Measurements from ENCODE around the gene LDB2.
"Not testable (repeated sequence)": the region's sequence is repeated elsewhere in the genome, so short reads cannot be mapped to it uniquely, and the experiment has no call there.

Gene LDB2

DNA sequence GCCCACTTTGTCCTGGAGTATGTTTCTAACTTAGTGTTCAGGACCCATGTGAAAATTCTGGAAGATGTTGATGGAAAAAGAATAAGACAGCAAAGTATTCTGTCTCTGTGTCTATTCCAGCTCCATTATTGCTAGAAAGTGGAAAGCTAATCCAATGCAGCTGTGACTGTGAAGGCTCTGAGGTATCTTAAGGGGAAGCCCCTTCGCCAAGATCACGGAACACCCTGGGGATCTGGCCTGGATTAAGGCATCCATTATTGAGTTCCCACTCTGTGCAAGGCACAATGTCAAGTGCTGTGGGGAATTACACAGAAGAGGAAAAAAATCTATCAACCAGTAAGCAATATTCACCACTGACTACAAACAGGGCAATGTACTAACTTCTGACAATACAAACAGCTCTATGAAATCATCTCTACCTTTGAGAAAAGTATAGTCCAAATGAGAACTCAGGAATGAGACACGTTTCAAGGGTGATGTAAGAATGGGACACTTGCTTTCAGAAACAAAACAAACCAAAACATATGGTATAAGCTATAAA is 222.1 kb downstream of the LDB2 start:
- DNase-seq, result no peak

DNA sequence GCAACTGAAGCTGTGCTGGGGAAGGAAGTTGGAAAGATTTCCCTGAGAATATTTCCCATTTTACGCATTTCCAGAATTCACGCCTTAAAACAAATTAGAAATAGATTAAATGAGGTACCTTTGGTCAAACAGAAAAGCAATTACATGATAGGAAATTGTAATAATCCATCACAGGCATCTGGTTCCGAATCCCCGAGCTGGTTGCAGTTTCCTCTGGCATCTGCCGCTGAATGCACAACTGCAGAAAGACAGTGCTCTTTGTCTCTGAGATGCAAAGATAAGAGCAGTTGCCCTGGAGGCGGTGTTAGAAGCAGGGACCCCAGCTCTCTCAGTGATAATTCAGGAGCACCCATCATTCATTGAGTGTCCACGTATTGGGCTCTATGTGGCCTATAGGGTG is 224.4 kb downstream of the LDB2 start:
- no peak for DNase-seq

DNA sequence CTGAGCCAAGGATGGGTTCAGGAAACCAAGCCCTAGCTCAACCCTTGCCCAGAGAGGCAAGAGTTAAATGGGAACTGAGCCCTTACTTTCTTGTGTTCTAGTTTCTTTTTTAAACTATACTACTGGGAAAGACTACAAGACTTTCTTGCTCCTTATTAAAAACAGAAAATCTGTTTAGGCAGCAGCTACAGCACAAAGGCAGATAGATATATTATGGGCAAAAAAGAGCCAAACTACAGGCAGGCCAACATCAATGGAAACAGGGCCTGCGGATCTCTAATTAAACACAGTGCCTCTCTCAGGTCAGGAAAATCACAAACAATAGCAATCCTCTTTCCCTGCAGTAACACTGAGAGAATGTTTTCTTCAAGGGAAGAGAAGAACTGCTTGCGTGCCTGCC is 226.0 kb downstream of the LDB2 start:
- DNase-seq, result no peak

DNA sequence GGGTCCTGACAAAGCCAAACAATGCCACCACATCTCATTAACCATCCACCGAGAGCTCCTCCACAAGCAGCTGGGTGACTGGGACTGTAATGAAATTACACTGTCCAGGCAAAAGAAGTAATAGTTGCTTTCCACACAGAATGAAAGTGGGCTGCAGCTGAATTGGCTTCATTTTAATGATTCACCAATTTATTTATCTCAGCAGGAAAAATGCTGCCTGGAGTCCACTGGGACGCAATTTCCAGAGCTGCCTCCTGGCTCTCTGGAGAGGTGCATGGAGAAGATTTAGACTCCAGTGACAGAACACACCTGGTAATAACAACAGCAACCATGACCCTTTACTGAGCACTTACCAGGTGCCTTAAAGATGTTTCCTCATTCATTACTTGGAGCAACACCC is 226.7 kb downstream of the LDB2 start:
- DNase-seq, result no peak

DNA sequence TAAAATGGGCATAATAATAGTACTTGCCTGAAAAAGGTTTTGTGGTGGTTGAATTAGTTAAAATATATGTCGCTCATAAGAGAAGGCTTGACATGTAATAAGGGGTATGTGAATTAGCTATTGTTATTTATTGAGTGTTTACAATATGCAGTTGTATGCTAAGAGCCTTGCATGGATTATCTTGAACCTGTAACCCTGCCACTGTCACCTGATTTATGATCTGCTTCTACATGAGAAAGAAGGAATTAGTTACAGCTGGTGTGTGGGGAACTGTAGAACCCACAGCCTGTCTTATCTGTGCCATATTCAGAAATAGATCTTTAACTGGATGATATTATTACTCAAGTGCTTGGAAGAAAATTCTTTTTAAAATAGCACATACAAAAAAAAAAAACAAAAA is 227.7 kb downstream of the LDB2 start:
- DNase-seq, result no peak

DNA sequence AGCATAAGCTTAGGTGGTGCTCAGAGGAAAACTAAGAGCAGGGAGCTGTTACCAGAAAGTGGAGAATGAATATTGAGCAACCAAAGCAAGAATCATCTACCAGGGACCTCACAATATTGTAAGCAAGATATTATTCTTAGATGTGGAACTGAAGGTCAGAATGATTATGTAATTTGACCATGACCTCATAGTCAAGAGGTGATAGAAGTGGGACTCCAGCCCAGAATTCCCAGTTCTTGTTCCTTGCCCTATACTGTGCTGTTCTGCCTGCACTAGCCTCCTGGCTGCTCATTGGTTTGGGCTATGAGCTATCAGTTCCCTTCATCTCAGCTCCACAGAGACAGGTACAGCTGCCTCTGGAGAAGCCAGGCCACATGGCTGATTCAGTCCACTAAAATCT is 229.4 kb downstream of the LDB2 start:
- no peak for DNase-seq

DNA sequence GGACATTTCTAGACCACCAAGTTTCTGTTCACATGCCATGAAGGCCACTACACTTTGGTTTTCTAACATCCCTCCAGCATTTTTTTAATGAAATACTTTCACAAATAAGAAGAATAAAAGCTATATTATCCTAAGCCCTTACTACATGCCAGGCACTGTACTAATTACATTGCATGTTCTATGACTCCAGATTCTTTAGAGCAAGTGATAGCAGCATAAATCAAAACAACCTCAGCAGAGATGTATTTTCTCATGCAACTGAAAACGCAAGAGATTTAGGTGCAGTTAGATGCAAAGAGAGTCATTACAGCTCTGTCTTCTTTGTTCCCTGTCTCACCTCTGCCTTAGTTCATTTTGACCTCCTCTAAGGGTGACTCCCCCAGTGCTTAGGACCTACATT is 230.0 kb downstream of the LDB2 start:
- DNase-seq, result no peak

DNA sequence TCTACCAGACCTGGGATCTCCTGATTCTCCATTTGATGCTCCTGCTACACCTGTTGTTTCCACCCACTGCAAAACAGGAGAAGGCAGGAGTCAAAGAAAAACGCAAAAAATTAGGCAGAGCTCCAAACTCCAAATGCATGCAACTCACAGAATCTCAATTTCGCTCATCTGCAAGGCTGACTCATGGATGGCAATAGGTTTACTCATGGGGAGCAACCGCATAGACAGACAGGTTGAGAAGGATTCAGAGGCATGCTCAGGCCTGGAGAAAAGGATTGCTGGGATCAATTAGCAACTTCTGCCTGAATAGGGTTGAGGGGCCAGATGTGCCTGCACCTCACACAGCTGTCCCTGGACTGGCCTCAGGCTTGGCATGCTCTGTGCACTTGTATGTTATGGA is 231.0 kb downstream of the LDB2 start:
- DNase-seq, result no peak

DNA sequence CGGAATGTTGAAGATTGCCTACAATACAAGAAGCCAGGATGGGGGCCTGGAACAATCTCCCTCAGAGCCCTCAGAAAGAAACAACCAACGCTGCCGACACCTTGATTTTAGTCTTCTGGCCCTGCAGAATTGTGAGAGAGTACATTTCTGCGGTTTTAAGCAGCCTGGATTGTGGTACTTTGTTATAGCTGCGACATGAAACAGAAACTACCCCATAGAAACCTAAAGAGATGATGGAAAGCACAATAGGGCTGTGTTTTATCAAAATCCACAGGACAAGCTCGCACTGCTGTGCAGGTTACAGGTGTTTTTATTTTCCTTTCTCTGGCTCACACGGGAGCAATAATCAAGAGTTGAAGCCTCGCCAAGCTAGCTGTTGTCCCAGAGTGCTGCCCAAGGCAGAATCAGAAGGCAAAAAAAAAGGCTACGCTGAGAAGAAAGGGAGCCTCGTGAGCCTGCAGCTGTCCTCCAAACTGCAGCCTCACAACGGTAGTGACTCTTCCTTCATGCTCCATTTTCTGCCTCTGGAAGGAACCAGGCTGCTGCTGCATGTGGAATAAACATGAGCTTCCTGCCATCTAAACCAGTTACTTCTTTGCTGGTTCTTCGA is 232.4 kb downstream of the LDB2 start:
- DNase-seq, result no peak

DNA sequence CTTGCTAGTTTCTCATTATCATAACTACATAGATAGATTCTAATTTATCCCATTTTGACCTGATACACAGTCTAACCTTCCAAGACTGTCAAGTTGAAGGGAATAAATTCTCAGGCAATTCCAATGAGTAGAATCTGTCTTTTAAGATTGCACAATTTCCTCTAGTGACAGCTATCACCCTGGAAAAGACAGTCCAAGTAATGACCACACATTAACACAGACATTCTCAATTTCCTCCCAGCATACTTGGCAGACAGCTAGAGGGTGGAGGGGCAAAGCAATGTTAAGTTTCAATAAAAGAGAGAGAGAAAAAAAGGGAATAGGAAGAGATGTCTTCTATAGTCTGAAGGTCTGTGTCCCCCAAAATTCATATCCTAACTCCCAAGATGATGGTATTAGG is 234.7 kb downstream of the LDB2 start:
- DNase-seq, result no peak

DNA sequence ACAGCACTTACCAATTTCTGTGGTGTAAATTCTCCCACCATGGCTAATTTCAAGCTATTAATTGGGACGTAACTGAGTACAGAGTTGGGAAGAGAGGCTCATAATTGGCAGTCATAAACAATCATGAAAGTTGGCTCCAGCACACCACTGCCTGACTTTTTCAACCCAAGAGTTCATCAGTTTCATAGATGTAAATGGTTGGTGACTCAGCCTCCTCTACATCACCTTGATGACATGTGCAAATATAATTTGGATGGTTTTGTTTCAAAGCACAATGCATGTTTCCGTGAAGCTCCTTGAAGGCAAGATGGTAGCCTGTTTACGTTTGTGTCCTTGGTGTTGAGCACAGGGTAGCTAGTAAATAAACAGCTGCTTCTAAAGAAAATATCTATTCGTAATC is 235.1 kb downstream of the LDB2 start:
- DNase-seq, result no peak

DNA sequence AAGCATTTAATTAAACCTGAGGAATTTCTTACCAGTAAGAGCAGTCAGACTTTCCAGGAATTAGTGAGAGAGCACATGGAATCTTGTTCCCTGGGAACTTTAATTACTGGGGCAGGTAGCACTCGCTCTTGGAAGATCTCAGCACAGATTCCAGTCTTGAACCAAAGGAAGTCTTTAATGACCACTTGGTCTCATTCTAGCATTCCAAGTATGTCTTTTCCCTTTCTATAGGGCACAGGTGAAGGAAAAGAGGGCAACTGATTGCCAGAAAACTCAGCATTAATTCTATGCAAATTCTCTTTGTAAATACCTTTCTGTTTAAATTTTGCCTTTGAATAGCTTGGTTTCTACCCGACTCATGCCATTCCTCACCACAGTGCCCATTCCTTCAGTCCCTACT is 236.6 kb downstream of the LDB2 start:
- DNase-seq, result no peak

DNA sequence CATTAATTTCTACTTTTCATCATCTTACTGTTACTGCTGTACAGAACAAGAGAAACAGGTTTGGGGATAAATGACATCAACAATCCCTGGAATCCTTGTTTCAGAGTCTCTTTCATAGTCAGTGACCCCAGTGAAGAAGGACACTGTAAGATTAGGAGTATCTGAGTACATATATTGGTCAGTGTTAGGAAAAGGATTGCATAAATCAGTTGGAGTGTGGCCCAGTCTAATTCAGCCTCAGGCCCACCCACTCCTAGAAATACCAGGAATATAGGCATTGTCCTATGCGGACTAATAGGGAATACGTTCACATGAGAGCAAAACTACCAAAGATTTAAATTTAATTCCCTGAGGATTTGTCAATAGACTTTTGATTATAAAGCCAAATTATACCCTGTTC is 237.8 kb downstream of the LDB2 start:
- DNase-seq, result no peak

DNA sequence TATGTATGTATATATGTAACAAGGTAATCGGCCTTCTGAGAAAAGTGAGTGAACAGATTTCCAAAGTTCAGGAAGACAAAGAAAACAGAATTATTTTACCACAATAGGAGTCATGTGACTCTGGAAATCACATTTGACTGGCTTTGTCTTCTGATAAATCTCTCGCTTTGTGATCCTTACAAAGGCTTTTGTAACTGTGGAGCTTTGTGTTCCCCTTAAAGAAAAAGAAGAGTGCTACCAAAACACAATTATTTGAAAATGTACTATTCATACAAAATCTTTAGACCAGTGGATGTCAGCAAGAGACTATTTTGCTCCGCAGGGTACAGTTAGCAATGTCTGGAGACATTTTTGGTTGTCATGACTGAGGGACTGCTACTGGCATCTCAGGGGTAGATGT is 238.8 kb downstream of the LDB2 start:
- no peak for DNase-seq

DNA sequence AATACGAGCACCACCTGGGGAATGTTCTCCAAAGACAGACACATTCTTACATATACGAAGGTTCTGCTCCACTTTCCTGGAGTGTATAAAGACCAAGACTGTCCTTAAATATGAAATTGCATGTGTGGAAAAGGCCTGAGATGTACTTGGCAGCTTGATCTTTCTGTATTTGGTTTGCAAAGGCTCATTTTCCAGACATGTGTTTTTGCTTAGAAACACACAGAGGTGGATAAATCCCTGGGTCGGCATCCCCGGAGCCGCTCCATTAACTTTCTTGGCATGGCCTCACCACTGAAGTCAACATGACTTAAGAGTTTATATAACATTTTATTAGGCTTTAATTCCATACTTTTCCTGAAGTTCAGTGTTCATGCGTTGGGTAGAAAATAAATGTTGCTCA is 239.4 kb downstream of the LDB2 start:
- no peak for DNase-seq

DNA sequence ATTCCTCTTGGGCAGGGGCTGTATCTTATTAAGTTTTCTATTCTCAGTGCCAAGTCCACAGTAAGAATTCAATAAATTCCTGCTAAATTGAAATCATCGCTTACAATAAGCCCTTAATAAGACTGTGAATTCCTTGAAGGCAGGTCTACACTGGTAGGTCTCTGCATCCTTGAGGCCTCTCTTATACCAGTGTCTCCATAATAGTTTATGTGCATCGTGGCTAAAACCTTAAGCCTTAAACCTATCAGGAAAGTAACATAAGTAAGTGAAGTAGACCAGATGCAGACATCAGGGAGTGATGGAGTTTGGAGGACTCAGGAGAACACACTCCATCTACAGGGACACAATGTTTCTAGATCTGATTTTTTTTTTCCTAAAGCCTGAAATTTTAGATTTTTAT is 240.3 kb downstream of the LDB2 start:
- DNase-seq, result no peak

DNA sequence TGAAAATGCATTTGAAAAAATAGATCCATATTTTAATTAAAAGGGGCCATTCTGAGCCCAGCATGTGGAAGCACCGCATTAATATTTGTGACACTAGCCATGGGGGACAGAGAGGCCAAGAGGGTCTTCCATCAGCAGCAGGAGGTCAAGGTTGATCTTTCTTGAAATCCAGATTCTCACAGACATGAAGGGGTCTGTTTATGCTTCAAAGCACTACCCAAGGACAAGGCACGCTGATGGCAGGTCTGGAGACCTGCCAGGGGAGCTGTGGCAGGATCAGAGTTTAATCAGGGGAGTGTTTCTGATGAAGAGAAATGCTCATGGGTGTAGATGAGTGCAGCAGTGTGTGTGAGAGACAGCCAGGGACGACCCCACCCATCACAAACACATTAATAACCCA is 243.3 kb downstream of the LDB2 start:
- no peak for DNase-seq

DNA sequence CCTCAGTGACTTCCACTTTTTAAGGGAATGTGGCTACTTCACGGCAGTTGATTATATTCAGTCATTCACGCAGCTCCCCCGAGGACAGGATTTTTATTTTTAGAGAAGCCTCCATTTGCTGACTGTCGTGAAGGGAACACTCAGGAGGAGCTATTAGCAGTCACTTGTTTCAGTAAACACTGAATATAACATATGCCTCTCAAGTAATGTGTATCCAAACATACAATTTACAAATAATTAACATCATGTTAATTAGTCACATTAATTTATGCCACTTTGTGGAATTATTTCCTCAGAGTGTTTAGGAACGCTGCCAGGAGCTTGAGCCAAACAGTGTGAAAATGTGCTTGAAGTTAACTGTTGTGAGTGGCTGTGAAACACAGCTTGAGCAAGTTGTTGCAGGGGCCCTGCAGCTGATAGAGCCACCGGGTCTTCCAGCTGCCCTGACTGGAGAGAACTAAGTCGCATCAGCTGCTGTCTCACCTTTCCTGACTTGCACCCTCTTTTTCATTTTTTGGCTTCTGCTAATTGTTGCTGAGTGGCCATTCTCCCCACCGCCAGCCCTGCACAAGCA is 245.6 kb downstream of the LDB2 start:
- DNase-seq, result no peak

DNA sequence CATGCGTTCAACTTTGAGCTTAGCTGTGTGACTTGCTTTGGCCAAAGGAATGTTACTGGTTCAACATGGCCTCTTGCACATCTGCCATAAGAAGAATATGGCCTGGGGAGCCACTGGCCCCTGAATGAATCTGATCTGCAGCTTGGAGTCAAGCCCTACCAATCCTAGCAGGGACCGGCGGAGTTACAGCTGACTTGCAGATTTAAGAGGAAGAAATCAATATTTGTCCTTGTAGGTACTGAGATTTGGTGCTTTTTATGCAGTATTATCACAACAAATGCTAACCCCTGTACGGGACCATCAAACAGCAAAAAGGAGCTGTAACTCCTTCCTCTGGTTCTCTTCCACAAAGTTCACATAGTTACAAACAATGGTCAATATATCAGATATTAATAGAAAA is 252.0 kb downstream of the LDB2 start:
- DNase-seq, result no peak

DNA sequence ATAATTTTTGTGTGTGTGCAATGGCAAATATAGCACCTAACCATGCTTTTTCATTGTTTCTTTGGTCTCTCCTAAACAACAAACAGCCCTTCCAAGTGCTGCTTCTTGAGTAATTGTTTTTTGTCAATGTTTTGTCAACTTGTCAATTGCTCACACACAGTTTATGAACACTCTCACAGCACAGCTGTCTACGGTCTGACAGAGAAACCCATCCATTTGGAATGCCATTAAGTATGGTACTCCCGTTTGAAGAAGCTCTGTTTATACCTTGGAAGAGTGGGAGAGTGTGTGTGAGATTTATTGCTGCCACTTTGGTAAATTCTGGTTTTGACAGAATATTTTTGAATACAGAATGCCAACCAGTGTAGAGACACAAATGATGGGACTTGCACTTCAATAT is 254.6 kb downstream of the LDB2 start:
- DNase-seq, result no peak

DNA sequence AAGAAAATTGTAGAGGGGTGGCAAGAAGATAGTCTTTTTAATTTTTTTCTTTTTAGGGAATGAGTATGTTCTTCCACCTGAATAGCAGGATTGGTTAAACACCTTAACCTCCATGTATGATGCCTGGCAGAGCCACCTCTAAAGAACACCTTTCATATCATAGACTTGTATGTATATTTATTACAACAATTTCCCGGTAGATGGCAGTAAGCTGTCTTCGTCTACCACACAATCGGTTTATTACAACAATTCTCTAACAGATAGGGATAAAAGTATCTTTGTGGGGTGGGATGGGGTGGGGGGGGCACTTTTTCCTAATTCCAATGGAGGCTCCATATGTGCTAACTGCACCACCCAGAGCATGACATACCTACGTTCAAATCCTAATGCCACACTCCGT is 255.5 kb downstream of the LDB2 start:
- no peak for DNase-seq

DNA sequence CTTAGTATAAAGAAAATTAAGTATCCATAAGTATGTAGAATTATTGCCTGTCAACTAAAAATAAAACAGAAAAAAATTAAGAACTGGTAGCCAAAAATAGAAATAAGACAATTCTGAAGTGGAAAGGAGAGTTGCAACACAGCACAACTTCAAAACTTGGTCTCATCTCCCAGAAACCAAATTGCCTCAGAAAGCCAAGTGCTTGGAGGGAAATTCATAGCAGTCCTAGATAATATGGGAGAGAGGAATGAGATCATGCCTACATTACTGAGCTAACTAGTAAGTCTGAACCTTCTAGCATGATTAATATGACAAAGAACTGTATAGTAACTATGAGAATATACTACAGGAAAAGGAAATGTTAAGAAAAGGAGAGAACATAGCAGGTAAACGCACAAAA is 256.5 kb downstream of the LDB2 start:
- DNase-seq, result no peak

DNA sequence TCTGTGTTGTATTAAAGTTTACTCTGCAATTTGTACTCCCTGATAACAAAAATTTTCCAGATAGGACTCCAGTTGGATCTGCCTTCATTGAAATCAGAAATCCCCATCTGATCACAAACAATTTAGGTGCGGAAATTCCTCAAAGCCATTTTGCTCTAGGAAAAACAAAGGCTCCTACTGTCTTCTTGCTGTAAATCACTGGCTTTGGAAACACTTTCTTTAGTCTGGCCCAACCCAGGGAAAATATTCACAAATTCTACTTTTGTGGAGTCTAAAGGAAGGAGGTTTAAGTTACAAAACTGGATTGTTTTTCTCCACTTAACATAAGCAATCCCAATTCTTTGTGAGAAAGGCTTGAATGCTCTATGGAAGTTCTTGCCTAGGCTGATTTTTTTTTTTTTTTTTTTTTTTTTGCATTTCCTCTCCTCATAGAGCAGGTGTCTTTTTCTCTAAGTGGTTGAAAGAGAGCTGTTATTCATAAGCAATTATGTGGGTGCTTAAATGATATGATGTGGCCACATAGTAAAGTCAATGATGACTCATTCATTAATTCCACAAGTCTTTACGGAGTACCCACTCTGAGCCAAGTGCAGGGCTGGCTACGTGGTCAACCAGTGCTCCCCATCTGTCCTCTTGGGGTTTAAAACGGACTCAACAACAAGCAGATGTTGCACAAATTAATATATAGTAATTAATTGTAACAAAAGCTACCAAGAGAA is 261.4 kb downstream of the LDB2 start:
- DNase-seq, result no peak

DNA sequence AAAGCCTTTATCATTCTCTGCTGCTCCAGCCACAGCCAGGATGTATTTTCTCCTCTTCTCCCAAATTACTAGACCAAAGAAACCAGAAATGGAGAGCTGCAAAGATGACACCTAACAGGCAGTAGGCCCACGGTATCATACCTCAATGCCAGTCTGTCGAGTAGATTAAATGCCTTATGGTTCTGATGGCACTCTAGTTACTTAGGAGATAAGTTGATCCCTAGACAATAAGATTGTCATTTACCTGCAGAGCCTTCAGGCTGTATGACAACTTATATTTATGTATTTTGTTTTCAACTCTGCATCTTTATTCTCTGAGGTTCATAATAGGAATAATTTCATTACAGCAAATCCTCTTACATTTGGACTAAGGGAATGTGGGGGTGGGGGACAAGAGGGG is 262.1 kb downstream of the LDB2 start:
- DNase-seq, result no peak

DNA sequence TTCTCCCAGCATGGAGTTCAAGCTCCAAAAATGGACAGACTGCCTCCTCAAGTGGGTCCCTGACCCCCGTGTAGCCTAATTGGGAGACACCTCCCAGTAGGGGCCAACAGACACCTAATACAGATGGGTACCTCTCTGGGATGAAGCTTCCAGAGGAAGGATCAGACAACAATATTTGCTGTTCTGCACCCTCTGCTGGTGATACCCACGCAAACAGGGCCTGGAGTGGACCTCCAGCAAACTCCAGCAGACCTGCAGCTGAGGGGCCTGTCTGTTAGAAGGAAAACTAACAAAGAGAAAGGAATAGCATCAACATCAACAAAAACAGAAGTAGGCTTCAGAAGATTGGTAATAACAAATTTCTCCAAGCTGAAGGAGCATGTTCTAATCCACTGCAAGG is 269.2 kb downstream of the LDB2 start:
- DNase-seq, result not testable (repeated sequence)

Measured in NCI-H1092 treated with DMSO at 0.1 percent for 48 hours (cell line).